GM18511 (cell line): Measurements from ENCODE around the gene PRLH.

Source experiments
- ATAC-seq: cut with Tn5 transposase; IDR thresholded peaks from one replicate; pipeline ENCODE4 v1.9.1; 2021; ENCODE audit warnings: mild to moderate bottlenecking, moderate library complexity; ENCODE audit not compliant: unreplicated experiment

PRLH gene

GRCh38 chr2:237566401-237567235 is at the start of gene PRLH:
Gene PRLH (plus strand): TSS chr2:237566574. CDS start chr2:237566574, 0 bp downstream.
- no peak for ATAC-seq

DNA sequence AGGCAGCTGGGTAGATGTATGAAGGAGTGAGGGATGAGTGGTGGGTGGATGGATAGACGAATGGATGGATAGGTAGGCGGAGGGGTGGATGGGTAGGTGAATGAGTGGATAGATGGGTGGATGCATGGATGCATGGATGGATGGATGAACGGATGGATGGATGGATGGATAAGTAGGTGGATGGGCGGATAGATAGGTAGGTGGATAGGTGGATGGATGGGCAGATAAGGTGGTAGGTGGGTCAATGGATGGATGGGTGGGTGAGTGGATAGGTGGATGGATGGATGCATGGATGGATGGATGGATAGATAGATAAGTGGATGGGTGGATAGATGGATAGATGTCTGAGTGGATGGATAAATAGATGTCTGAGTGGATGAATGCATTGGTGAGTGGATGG is 49.2 kb upstream of the PRLH start:
- no peak for ATAC-seq

- no peak for ATAC-seq
Measured at GRCh38 chr2:237517990-237518389, 48.4 kb upstream of the PRLH start.

GRCh38 chr2:237519506-237520245 is 46.7 kb upstream of the PRLH start:
- ATAC-seq = no peak

DNA sequence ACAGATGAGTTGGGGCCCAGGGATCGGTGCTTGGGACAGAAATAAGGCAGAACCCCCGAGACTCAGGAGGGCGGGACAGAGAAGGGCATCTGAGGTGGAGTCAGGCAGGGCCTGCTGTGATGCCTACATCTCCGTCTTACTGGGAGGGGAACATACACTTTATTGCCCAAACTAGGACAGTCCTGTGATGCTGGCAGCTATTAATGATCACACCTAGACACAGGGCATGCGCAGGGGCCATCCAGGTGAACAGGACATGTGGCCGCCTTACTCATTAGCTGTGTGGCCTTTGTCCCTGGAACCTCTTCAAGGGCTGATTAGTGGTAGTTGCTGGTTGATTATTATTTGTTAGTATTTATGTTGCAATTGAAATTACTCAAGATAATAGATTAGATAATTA is 46.1 kb upstream of the PRLH start:
- ATAC-seq = no peak

GRCh38 chr2:237524631-237525030 is 41.7 kb upstream of the PRLH start:
- ATAC-seq = no peak

DNA sequence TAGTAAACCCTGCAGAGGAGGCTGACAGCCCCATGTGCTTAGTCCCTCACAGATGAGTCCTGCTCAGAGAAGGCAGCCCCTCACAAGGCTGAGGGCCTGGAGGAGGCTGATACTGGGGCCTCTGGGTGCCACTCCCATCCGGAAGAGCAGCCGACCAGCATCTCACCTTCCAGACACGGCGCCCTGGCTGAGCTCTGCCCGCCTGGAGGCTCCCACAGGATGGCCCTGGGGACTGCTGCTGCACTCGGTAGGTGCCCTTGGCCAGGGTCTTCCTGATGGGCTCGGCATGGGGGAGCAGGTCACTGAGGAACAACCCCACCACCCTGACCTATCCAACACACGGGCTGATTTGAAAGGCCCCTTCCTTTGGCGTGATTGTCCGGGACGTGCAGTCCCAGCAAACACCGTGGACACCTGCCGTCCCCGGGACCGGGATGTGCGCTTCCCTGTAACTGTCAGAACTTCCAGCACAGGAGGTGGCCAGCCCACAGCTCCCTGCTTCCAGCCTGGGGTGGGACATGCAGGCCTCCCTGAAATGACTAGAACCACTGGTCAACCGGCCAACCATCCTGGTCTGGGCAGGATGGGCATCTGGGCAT is 40.7 kb upstream of the PRLH start:
- ATAC-seq = no peak

GRCh38 chr2:237527233-237527632 is 39.1 kb upstream of the PRLH start:
- ATAC-seq = no peak

DNA sequence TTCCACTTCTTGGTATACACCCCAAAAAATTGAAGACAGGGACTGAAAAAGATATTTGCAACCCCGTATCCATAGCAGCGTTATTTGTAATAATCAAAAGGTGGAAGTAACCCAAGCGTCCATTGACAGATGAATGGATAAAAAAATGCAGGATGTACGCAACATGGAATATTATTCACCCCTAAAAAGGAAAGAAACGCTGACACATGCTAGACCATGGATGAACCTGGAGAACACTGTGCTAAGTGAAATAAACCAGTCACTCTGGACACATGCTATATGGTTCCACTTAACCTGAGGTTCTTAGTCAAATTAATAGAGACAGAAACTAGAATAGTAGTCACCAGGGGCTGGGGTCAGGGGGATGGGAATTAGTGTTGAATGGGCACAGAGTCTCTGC is 38.6 kb upstream of the PRLH start:
- no peak for ATAC-seq

DNA sequence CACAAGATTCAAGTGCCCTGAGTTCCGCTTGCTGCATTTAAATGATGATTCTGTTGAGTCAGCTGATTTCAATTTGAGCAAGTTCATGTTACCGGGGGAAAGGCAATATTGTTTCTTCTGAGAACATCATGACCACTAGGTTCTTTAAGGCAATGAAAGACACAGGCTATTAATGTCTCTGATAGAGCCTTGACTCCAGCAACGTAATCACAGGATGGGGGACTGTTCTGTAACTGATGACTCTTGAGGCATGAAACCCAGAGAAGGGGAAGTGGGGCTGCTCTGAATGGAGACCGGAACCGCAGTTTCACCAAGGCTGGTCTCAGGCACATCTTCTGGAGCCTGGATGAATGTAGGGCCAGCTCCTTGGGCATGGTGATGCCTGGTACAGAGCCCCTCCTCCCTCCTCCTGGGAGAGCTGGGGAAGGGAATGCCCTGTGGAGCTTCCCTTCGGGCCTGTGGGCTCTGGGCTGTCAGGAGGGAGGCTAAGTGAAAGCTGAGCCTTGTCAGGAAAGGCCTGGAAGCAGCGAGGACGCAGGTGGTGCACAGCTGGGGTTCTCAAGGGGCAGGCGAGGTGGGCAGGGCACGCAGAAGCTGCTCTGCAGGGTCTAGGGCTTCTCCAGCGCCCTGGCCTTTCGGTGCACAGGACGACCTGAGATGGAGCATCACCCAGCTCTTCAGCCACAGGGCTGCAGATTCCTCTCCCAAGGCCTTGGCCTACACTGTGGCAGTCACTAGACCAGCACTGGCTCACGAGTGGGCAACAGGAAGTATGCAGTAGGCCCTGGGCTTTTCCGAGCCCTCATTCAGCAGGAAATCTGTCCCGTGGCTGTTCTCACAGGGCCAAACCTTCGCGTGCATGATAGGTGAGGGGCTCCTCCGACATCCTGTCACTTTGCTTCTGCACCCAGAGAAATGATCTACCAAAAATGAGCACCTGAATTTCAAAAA is 36.6 kb upstream of the PRLH start:
- peak; percentile 85 for ATAC-seq

DNA sequence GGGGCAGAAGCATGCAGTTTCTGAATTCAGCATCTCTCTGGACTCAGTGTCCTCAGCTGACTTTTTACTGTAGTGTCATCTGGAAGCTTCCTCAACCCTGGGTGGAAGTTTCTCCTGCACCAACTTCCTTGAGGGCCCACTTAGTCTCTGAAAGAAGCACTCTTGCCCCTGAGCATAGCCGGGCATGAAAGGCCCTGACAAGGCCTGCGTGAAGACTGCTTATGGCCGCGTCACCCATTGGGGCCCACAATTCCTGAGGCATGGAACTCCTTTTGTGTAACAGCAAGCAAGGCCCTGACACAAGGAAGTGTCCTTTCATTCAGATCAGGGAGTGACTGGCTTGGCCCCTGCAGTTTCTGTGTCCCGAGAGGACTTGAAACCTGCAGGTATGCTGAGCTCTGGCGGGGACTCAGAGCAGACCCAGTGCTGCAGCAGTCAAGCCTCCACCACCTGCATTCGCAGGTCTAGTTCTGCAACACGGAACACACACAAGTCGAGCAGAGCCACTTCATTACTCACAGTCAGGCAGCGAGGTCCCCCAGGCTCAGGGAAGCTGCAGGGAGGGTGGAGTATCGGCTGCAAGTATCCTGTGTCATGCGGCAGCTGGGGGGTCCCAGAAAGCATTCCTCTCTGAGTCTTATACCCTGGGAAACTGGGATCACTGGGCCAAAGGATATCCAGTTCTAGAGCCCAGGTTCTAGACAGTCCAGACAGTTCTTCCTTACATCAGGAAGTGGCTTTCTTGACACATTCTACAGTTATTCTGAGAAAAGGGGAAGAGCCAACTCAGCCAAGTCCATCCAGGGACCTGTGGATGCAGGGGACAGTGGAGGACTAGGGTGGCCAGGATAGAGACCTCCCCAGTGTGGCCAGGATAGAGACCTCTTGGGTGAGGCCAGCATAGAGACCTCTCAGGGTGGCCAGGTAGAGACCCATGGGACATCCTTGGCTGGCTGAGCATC is 35.6 kb upstream of the PRLH start:
- ATAC-seq = peak; percentile 37

- ATAC-seq = no peak
Measured at GRCh38 chr2:237532160-237532559, 34.2 kb upstream of the PRLH start.

- no peak for ATAC-seq
Measured at GRCh38 chr2:237533668-237534161, 32.7 kb upstream of the PRLH start.

GRCh38 chr2:237534380-237534779 is 32.0 kb upstream of the PRLH start:
- ATAC-seq = no peak

DNA sequence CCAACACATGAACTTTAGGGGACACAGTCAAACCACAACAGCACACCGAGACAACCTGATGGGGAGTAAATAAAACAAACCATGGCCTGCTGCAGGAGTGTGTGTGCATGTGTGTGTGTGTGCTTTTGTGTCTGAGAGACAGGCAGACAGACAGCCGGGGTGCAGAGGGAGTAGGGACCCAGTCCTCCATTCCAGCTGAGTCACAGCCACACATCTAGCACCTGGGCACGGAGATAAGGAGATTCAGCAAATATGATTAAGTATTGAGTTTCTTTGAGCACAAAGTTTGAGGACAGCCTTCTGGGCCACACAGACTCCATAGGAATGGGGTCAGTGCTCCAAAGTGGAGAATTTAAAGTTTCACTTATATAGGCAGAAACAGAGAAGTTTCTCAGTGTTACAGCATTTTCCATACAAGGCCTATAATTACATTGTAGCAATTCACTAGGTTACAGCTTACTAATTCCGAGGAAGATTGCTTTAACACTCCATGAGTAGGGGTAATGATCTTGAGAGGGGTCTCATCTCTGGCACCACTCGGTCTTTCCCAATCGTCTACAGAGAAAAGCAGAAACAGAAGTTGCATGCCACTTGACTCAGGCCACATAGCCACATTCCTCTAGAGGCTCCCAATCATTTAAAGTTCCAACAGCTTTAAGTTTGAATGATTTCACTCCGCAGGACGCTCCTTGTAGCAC is 30.8 kb upstream of the PRLH start:
- ATAC-seq = no peak

GRCh38 chr2:237536083-237536415 is 30.3 kb upstream of the PRLH start:
- no peak for ATAC-seq

DNA sequence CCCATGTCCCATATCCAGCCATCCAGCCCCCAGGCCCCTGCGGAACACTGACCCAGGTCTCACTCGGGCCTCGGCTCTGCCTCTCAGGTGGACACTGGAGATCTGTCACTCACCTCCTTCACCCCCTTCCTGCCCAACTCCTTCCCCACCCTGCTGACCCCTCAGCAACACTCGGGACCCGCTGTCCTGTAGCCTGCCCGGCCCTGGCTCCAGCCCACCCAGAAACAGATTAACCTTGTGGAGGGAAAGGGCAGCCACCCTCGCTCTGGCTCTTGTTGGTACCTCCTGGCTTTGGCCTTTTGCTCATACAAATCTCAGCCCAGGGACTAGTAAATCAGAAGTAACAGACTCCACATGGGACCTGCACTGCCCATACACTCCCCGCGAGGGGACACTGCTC is 29.8 kb upstream of the PRLH start:
- no peak for ATAC-seq

- no peak for ATAC-seq
Measured at GRCh38 chr2:237538001-237538720, 28.2 kb upstream of the PRLH start.
